ENCODE data around the gene MFGE8. TPM values are rescaled to one million over a fixed set of nuclear protein-coding genes. Genes with fewer than 3 reads are reported as not detected.

Gene MFGE8
- total RNA-seq, 1 donor = 14.4 TPM

GRCh38 chr15:88897456-88898194 is 15.6 kb downstream of the MFGE8 start:
- no peak overlapping the region for H3K4me3 ChIP-seq (ENCODE audit: low read length)
- peaks cover 5% of the 10 kb centered on the region for H3K27me3 ChIP-seq (ENCODE audit: insufficient read depth, low read length)
- H3K9me3 ChIP-seq (ENCODE audit: low read depth, low read length) = no peaks in the 10 kb centered on the region
- H3K4me1 ChIP-seq (ENCODE audit: insufficient read depth, low read length) = peaks cover 31% of the 10 kb centered on the region

- Histone ChIP-seq H3K9me3 (ENCODE audit: low read depth, low read length) (no peaks in the 10 kb centered on the region), H3K4me3 (ENCODE audit: low read length) (no peak overlapping the region), H3K27me3 (ENCODE audit: insufficient read depth, low read length) (peaks cover 5% of the 10 kb centered on the region), H3K4me1 (ENCODE audit: insufficient read depth, low read length) (peaks cover 31% of the 10 kb centered on the region)
Measured at GRCh38 chr15:88897142-88897455, 16.1 kb downstream of the MFGE8 start.

- H3K4me1 ChIP-seq (ENCODE audit: insufficient read depth, low read length) = peaks cover 31% of the 10 kb centered on the region
- H3K9me3 ChIP-seq (ENCODE audit: low read depth, low read length) = no peaks in the 10 kb centered on the region
- no peak overlapping the region for H3K4me3 ChIP-seq (ENCODE audit: low read length)
- H3K27me3 ChIP-seq (ENCODE audit: insufficient read depth, low read length) = peaks cover 5% of the 10 kb centered on the region
Measured at GRCh38 chr15:88896333-88897033, 16.7 kb downstream of the MFGE8 start.

GRCh38 chr15:88894819-88895767 is 18.1 kb downstream of the MFGE8 start, which contains the start of gene HAPLN3:
Gene HAPLN3 (minus strand): TSS chr15:88895544. CDS start chr15:88887298, 8,246 bp downstream.
- Histone ChIP-seq H3K27me3 (ENCODE audit: insufficient read depth, low read length) (peaks cover 5% of the 10 kb centered on the region), H3K4me3 (ENCODE audit: low read length) (peak within 1 kb of the TSS; percentile 50), H3K4me1 (ENCODE audit: insufficient read depth, low read length) (peaks cover 31% of the 10 kb centered on the region), H3K9me3 (ENCODE audit: low read depth, low read length) (no peaks in the 10 kb centered on the region)

- H3K4me3 ChIP-seq (ENCODE audit: low read length) = peak overlapping the region; percentile 50
Measured at GRCh38 chr15:88894348-88894818, 18.8 kb downstream of the MFGE8 start.

GRCh38 chr15:88891540-88892254 is 21.5 kb downstream of the MFGE8 start:
- Histone ChIP-seq H3K27me3 (ENCODE audit: insufficient read depth, low read length) (peaks cover 5% of the 10 kb centered on the region), H3K4me1 (ENCODE audit: insufficient read depth, low read length) (peaks cover 19% of the 10 kb centered on the region), H3K9me3 (ENCODE audit: low read depth, low read length) (no peaks in the 10 kb centered on the region), H3K4me3 (ENCODE audit: low read length) (no peak overlapping the region)

More at GRCh38 chr15:88894348-88894818, 18.8 kb downstream of the MFGE8 start:
- H3K9me3 ChIP-seq (ENCODE audit: low read depth, low read length) = no peaks in the 10 kb centered on the region
- H3K27me3 ChIP-seq (ENCODE audit: insufficient read depth, low read length) = peaks cover 5% of the 10 kb centered on the region
- H3K4me1 ChIP-seq (ENCODE audit: insufficient read depth, low read length) = peaks cover 31% of the 10 kb centered on the region

- H3K27me3 ChIP-seq (ENCODE audit: insufficient read depth, low read length) = peaks cover 1% of the 10 kb centered on the region
- H3K4me3 ChIP-seq (ENCODE audit: low read length) = no peak overlapping the region
- H3K4me1 ChIP-seq (ENCODE audit: insufficient read depth, low read length) = peaks cover 11% of the 10 kb centered on the region
- H3K9me3 ChIP-seq (ENCODE audit: low read depth, low read length) = no peaks in the 10 kb centered on the region
Measured at GRCh38 chr15:88890495-88890894, 22.7 kb downstream of the MFGE8 start.

GRCh38 chr15:88888719-88889118 is 24.5 kb downstream of the MFGE8 start:
- Histone ChIP-seq H3K4me1 (ENCODE audit: insufficient read depth, low read length) (no peaks in the 10 kb centered on the region), H3K9me3 (ENCODE audit: low read depth, low read length) (no peaks in the 10 kb centered on the region), H3K4me3 (ENCODE audit: low read length) (no peak overlapping the region), H3K27me3 (ENCODE audit: insufficient read depth, low read length) (no peaks in the 10 kb centered on the region)

- Histone ChIP-seq H3K4me3 (ENCODE audit: low read length) (no peak overlapping the region), H3K4me1 (ENCODE audit: insufficient read depth, low read length) (no peaks in the 10 kb centered on the region), H3K27me3 (ENCODE audit: insufficient read depth, low read length) (no peaks in the 10 kb centered on the region), H3K9me3 (ENCODE audit: low read depth, low read length) (no peaks in the 10 kb centered on the region)
Measured at GRCh38 chr15:88887068-88887580, 26.1 kb downstream of the MFGE8 start.

GRCh38 chr15:88882785-88883184 is 30.4 kb downstream of the MFGE8 start:
- Histone ChIP-seq H3K4me1 (ENCODE audit: insufficient read depth, low read length) (no peaks in the 10 kb centered on the region), H3K4me3 (ENCODE audit: low read length) (no peak overlapping the region), H3K9me3 (ENCODE audit: low read depth, low read length) (no peaks in the 10 kb centered on the region), H3K27me3 (ENCODE audit: insufficient read depth, low read length) (no peaks in the 10 kb centered on the region)

- no peaks in the 10 kb centered on the region for H3K9me3 ChIP-seq (ENCODE audit: low read depth, low read length)
- H3K4me1 ChIP-seq (ENCODE audit: insufficient read depth, low read length) = no peaks in the 10 kb centered on the region
- no peak overlapping the region for H3K4me3 ChIP-seq (ENCODE audit: low read length)
- H3K27me3 ChIP-seq (ENCODE audit: insufficient read depth, low read length) = no peaks in the 10 kb centered on the region
Measured at GRCh38 chr15:88881775-88882174, 31.4 kb downstream of the MFGE8 start.

GRCh38 chr15:88880944-88881740 is 32.0 kb downstream of the MFGE8 start:
- Histone ChIP-seq H3K9me3 (ENCODE audit: low read depth, low read length) (no peaks in the 10 kb centered on the region), H3K4me3 (ENCODE audit: low read length) (no peak overlapping the region), H3K27me3 (ENCODE audit: insufficient read depth, low read length) (no peaks in the 10 kb centered on the region), H3K4me1 (ENCODE audit: insufficient read depth, low read length) (no peaks in the 10 kb centered on the region)

GRCh38 chr15:88878720-88879184 is 34.4 kb downstream of the MFGE8 start:
- H3K9me3 ChIP-seq (ENCODE audit: low read depth, low read length) = no peaks in the 10 kb centered on the region
- H3K4me1 ChIP-seq (ENCODE audit: insufficient read depth, low read length) = no peaks in the 10 kb centered on the region
- no peaks in the 10 kb centered on the region for H3K27me3 ChIP-seq (ENCODE audit: insufficient read depth, low read length)
- H3K4me3 ChIP-seq (ENCODE audit: low read length) = no peak overlapping the region
